Measurements from ENCODE around the gene A4GALT. TPM values are rescaled to one million over a fixed set of nuclear protein-coding genes. Genes with fewer than 3 reads are reported as not detected.
"Not testable (repeated sequence)": the region's sequence is repeated elsewhere in the genome, so short reads cannot be mapped to it uniquely, and the experiment has no call there.

The A4GALT gene
- total RNA-seq, 1 experiment from 2014 or later = 22.1 TPM

DNA sequence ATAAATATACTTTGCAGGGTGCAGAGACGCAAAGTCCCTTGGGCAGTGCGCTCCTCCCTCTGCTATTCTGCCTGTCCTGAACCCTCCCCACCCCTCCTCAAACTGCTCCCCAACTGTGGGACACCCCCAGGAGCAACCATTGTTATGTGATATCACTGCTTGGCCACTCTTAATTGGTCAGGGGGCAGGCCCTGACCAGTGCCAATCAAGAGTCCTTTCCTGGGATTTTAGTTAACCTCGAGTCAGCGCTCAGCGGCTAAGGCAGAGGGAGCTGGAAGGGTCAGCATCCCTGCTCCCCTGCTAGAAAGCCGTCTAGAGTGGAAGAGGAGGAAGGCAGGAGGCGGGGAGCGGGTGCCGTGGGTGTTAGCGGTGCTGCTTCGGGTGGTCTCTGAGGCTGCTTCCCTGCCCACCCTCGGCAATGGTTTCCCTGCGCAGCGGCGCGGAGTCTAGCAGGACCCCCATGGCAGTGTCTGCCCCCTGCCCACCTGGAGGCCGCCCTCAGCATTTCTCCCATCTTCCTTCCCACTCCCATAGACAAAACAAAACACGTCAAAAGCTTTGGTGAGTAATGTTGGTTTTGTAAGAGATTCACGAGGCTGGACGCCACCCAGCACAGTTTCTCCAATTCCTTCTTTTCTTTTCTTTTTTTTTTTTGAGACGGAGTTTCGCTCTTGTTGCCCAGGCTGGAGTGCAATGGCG, 38.4 kb upstream of the A4GALT start:
- Mint-ChIP-seq H3K27ac (0 out of 2 replicates have a peak overlapping the region, but pooled peaks have one; percentile 45), H3K27me3 (ENCODE audit: low read depth) (no peaks in the 10 kb centered on the region; the same call in 1 of the 2 replicates), H3K4me1 (peaks cover 14% of the 10 kb centered on the region), H3K9me3 (no peaks in the 10 kb centered on the region), H3K4me3 (no peak overlapping the region), H3K36me3 (no peaks in the 10 kb centered on the region)
- ChIA-PET CTCF (interaction anchor here (0.6 to 2.3 kb wide), 3 partner anchors 11 to 137 kb away, joined by 3 to 7 read pairs (median 4); no protein-coding TSS in a partner anchor), POLR2A (interaction anchor here (0.5 kb wide), 1 partner anchor 20 kb away, joined by 3 read pairs; no protein-coding TSS in a partner anchor)
- DNase-seq (ENCODE audit: low spot score) = no peak
- ATAC-seq = peak; percentile 33
- no peak for TF ChIP-seq TEAD4 (CRISPR knock-in tag; IDR thresholded peaks at IDR 0.05)
- TF ChIP-seq, protein P1, sequence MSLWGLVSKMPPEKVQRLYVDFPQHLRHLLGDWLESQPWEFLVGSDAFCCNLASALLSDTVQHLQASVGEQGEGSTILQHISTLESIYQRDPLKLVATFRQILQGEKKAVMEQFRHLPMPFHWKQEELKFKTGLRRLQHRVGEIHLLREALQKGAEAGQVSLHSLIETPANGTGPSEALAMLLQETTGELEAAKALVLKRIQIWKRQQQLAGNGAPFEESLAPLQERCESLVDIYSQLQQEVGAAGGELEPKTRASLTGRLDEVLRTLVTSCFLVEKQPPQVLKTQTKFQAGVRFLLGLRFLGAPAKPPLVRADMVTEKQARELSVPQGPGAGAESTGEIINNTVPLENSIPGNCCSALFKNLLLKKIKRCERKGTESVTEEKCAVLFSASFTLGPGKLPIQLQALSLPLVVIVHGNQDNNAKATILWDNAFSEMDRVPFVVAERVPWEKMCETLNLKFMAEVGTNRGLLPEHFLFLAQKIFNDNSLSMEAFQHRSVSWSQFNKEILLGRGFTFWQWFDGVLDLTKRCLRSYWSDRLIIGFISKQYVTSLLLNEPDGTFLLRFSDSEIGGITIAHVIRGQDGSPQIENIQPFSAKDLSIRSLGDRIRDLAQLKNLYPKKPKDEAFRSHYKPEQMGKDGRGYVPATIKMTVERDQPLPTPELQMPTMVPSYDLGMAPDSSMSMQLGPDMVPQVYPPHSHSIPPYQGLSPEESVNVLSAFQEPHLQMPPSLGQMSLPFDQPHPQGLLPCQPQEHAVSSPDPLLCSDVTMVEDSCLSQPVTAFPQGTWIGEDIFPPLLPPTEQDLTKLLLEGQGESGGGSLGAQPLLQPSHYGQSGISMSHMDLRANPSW (CRISPR knock-in tag; conservative IDR thresholded peaks at IDR 0.05; ENCODE audit: low read depth) = no peak
- TF ChIP-seq NR3C1 (CRISPR knock-in tag; conservative IDR thresholded peaks at IDR 0.05; ENCODE audit: low read depth) = no peak
- TF ChIP-seq ZNF416 (CRISPR knock-in tag; IDR thresholded peaks at IDR 0.05) = no peak
- TF ChIP-seq, protein P2, sequence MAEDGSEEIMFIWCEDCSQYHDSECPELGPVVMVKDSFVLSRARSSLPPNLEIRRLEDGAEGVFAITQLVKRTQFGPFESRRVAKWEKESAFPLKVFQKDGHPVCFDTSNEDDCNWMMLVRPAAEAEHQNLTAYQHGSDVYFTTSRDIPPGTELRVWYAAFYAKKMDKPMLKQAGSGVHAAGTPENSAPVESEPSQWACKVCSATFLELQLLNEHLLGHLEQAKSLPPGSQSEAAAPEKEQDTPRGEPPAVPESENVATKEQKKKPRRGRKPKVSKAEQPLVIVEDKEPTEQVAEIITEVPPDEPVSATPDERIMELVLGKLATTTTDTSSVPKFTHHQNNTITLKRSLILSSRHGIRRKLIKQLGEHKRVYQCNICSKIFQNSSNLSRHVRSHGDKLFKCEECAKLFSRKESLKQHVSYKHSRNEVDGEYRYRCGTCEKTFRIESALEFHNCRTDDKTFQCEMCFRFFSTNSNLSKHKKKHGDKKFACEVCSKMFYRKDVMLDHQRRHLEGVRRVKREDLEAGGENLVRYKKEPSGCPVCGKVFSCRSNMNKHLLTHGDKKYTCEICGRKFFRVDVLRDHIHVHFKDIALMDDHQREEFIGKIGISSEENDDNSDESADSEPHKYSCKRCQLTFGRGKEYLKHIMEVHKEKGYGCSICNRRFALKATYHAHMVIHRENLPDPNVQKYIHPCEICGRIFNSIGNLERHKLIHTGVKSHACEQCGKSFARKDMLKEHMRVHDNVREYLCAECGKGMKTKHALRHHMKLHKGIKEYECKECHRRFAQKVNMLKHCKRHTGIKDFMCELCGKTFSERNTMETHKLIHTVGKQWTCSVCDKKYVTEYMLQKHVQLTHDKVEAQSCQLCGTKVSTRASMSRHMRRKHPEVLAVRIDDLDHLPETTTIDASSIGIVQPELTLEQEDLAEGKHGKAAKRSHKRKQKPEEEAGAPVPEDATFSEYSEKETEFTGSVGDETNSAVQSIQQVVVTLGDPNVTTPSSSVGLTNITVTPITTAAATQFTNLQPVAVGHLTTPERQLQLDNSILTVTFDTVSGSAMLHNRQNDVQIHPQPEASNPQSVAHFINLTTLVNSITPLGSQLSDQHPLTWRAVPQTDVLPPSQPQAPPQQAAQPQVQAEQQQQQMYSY (CRISPR knock-in tag; IDR thresholded peaks at IDR 0.05) = no peak
- TF ChIP-seq, protein P3, sequence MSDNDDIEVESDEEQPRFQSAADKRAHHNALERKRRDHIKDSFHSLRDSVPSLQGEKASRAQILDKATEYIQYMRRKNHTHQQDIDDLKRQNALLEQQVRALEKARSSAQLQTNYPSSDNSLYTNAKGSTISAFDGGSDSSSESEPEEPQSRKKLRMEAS (CRISPR knock-in tag; IDR thresholded peaks at IDR 0.05) = no peak
- TF ChIP-seq NR1H2 (CRISPR knock-in tag; IDR thresholded peaks at IDR 0.05) = no peak
- TF ChIP-seq JAZF1 (CRISPR knock-in tag; IDR thresholded peaks at IDR 0.05) = no peak
- TF ChIP-seq, protein P4, sequence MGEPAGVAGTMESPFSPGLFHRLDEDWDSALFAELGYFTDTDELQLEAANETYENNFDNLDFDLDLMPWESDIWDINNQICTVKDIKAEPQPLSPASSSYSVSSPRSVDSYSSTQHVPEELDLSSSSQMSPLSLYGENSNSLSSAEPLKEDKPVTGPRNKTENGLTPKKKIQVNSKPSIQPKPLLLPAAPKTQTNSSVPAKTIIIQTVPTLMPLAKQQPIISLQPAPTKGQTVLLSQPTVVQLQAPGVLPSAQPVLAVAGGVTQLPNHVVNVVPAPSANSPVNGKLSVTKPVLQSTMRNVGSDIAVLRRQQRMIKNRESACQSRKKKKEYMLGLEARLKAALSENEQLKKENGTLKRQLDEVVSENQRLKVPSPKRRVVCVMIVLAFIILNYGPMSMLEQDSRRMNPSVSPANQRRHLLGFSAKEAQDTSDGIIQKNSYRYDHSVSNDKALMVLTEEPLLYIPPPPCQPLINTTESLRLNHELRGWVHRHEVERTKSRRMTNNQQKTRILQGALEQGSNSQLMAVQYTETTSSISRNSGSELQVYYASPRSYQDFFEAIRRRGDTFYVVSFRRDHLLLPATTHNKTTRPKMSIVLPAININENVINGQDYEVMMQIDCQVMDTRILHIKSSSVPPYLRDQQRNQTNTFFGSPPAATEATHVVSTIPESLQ (CRISPR knock-in tag; IDR thresholded peaks at IDR 0.05) = no peak
- no peak for TF ChIP-seq JUN (CRISPR knock-in tag; IDR thresholded peaks at IDR 0.05)
- no peak for TF ChIP-seq NR2C2 (CRISPR knock-in tag; IDR thresholded peaks at IDR 0.05)
- TF ChIP-seq ZNF396 (CRISPR knock-in tag; IDR thresholded peaks at IDR 0.05; ENCODE audit: borderline replicate concordance) = no peak
- no peak for TF ChIP-seq MYBL2 (CRISPR knock-in tag; IDR thresholded peaks at IDR 0.05)
- TF ChIP-seq, protein P5, sequence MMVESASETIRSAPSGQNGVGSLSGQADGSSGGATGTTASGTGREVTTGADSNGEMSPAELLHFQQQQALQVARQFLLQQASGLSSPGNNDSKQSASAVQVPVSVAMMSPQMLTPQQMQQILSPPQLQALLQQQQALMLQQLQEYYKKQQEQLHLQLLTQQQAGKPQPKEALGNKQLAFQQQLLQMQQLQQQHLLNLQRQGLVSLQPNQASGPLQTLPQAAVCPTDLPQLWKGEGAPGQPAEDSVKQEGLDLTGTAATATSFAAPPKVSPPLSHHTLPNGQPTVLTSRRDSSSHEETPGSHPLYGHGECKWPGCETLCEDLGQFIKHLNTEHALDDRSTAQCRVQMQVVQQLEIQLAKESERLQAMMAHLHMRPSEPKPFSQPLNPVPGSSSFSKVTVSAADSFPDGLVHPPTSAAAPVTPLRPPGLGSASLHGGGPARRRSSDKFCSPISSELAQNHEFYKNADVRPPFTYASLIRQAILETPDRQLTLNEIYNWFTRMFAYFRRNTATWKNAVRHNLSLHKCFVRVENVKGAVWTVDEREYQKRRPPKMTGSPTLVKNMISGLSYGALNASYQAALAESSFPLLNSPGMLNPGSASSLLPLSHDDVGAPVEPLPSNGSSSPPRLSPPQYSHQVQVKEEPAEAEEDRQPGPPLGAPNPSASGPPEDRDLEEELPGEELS (CRISPR knock-in tag; IDR thresholded peaks at IDR 0.05) = no peak
- TF ChIP-seq RORB (CRISPR knock-in tag; IDR thresholded peaks at IDR 0.05) = no peak
- TF ChIP-seq, protein P6, sequence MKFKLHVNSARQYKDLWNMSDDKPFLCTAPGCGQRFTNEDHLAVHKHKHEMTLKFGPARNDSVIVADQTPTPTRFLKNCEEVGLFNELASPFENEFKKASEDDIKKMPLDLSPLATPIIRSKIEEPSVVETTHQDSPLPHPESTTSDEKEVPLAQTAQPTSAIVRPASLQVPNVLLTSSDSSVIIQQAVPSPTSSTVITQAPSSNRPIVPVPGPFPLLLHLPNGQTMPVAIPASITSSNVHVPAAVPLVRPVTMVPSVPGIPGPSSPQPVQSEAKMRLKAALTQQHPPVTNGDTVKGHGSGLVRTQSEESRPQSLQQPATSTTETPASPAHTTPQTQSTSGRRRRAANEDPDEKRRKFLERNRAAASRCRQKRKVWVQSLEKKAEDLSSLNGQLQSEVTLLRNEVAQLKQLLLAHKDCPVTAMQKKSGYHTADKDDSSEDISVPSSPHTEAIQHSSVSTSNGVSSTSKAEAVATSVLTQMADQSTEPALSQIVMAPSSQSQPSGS (CRISPR knock-in tag; IDR thresholded peaks at IDR 0.05; ENCODE audit: borderline replicate concordance, low read depth) = no peak
- no peak for TF ChIP-seq ZBTB21 (CRISPR knock-in tag; IDR thresholded peaks at IDR 0.05; ENCODE audit: borderline replicate concordance)
- no peak for TF ChIP-seq ELF4 (CRISPR knock-in tag; IDR thresholded peaks at IDR 0.05; ENCODE audit: low read depth)
- TF ChIP-seq, protein P7, sequence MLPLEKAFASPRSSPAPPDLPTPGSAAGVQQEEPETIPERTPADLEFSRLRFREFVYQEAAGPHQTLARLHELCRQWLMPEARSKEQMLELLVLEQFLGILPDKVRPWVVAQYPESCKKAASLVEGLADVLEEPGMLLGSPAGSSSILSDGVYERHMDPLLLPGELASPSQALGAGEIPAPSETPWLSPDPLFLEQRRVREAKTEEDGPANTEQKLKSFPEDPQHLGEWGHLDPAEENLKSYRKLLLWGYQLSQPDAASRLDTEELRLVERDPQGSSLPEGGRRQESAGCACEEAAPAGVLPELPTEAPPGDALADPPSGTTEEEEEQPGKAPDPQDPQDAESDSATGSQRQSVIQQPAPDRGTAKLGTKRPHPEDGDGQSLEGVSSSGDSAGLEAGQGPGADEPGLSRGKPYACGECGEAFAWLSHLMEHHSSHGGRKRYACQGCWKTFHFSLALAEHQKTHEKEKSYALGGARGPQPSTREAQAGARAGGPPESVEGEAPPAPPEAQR (CRISPR knock-in tag; IDR thresholded peaks at IDR 0.05) = no peak

DNA sequence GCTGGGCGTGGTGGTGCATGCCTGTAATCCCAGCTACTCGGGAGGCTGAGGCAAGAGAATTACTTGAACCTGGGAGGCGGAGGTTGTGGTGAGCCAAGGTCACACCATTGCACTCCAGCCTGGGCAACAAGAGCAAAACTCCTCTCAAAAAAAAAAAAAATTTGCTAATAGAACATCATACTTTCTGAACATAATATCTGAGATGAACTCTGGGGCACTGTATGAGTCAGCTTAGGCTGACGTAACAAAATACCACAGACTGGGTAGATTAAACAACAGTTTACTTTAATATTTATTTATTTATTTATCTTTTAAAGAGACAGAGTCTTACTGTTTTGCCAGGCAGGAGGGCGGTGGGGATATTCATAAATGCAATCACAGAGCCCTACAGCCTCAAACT, 34.9 kb upstream of the A4GALT start:
- not testable (repeated sequence) for H3K27me3 Mint-ChIP-seq (ENCODE audit: low read depth); H3K9me3 Mint-ChIP-seq; ATAC-seq; H3K4me3 Mint-ChIP-seq; H3K36me3 Mint-ChIP-seq; H3K27ac Mint-ChIP-seq; DNase-seq (ENCODE audit: low spot score)
- CTCF ChIA-PET = interaction anchor here (0.7 kb wide), 1 partner anchor 676 kb away, joined by 4 read pairs; no protein-coding TSS in a partner anchor
- H3K4me1 Mint-ChIP-seq = peaks cover 14% of the 10 kb centered on the region
- POLR2A ChIA-PET = interaction anchor here (0.6 kb wide), 1 partner anchor 102 kb away, joined by 3 read pairs; no protein-coding TSS in a partner anchor

All from WTC11 (cell line).